HepG2 (cell line): ENCODE results near the gene STX10. TPM values are rescaled to one million over a fixed set of nuclear protein-coding genes. Genes with fewer than 3 reads are reported as not detected.

Experiments used
- ASH2L ChIP-seq: fragments of 300-600, 200-600 bp; sonication (generic); IDR thresholded peaks from 2 replicates; pipeline ENCODE4 v1.7.0; 2017; ENCODE audit warnings: low read depth, mild to moderate bottlenecking, moderate library complexity, mixed read lengths, low read length; ENCODE audit not compliant: insufficient read length
- ETV6 ChIP-seq: sonication (generic); formaldehyde crosslinking; conservative IDR thresholded peaks from 2 replicates; pipeline ENCODE4 v1.4.0; 2020; ENCODE audit warnings: missing genetic modification reagents
- FIP1L1 ChIP-seq: fragments of 200-400 bp; formaldehyde crosslinking; IDR thresholded peaks from 2 replicates; pipeline ENCODE4 v1.6.1; 2018; ENCODE audit warnings: low read depth, mild to moderate bottlenecking, low read length, moderate library complexity, borderline replicate concordance; ENCODE audit not compliant: insufficient read depth
- GPN1 ChIP-seq: sonication (generic); formaldehyde crosslinking; IDR thresholded peaks from 2 replicates; pipeline ENCODE4 v1.5.1; 2020; ENCODE audit warnings: missing genetic modification reagents, borderline replicate concordance
- HMG20B ChIP-seq: conservative IDR thresholded peaks from 2 replicates; pipeline ENCODE4 v1.6.1; 2016; ENCODE audit warnings: missing genetic modification reagents, missing compliant biosample characterization
- HNF4A ChIP-seq: sonication (generic); formaldehyde crosslinking; IDR thresholded peaks from 2 replicates; pipeline ENCODE4 v1.4.0; 2020; ENCODE audit warnings: missing genetic modification reagents
- JUND ChIP-seq: sonication (generic); formaldehyde crosslinking; IDR thresholded peaks from 2 replicates; pipeline ENCODE4 v1.8.0; 2022; ENCODE audit warnings: mild to moderate bottlenecking, missing genetic modification reagents
- MAFF ChIP-seq: IDR thresholded peaks from 2 replicates; pipeline ENCODE4 v1.6.1; 2011; ENCODE audit warnings: low read depth, low read length, improper control_type of control experiment
- NPAS2 ChIP-seq: sonication (generic); formaldehyde crosslinking; IDR thresholded peaks from 2 replicates; pipeline ENCODE4 v1.8.0; 2022; ENCODE audit warnings: mild to moderate bottlenecking, missing genetic modification reagents, borderline replicate concordance
- NR2F6 ChIP-seq, 2 experiments: IDR thresholded peaks; 2 replicates each; pipeline ENCODE4 v1.6.1; 2016; ENCODE audit warnings: antibody characterized with exemption in 1 of 2, mild to moderate bottlenecking in 1 of 2
- POLR2A ChIP-seq, 2 experiments: IDR thresholded peaks; 2 replicates each; pipeline ENCODE4 v1.6.1; 2011; ENCODE audit warnings: low read depth in 2 of 2, low read length in 2 of 2, mild to moderate bottlenecking in 1 of 2, moderate library complexity in 1 of 2; ENCODE audit not compliant: insufficient read depth in 1 of 2
- RFX1 ChIP-seq: fragments of 450-650 bp; IDR thresholded peaks from 2 replicates; pipeline ENCODE4 v1.6.1; 2017
- SP4 ChIP-seq: sonication (generic); formaldehyde crosslinking; IDR thresholded peaks from 2 replicates; pipeline ENCODE4 v1.8.1; 2023; ENCODE audit warnings: mild to moderate bottlenecking, missing genetic modification reagents
- ZNF44 ChIP-seq: sonication (generic); formaldehyde crosslinking; IDR thresholded peaks from 2 replicates; pipeline ENCODE4 v1.5.1; 2020; ENCODE audit warnings: mild to moderate bottlenecking, missing genetic modification reagents
- ZNF484 ChIP-seq: sonication (generic); formaldehyde crosslinking; IDR thresholded peaks from 2 replicates; pipeline ENCODE4 v1.5.1; 2020; ENCODE audit warnings: mild to moderate bottlenecking, low read depth, missing genetic modification reagents, borderline replicate concordance
- ZNF616 ChIP-seq: sonication (generic); formaldehyde crosslinking; IDR thresholded peaks from 2 replicates; pipeline ENCODE4 v1.5.0; 2020; ENCODE audit warnings: low read depth, mild to moderate bottlenecking, missing genetic modification reagents
- ZNF629 ChIP-seq: sonication (generic); formaldehyde crosslinking; conservative IDR thresholded peaks from 2 replicates; pipeline ENCODE4 v1.5.0; 2020; ENCODE audit warnings: missing genetic modification reagents
- ZNF777 ChIP-seq: sonication (generic); formaldehyde crosslinking; IDR thresholded peaks from 2 replicates; pipeline ENCODE4 v1.4.0; 2020; ENCODE audit warnings: missing genetic modification reagents
- ZNF781 ChIP-seq: sonication (generic); formaldehyde crosslinking; IDR thresholded peaks from 2 replicates; pipeline ENCODE4 v1.5.1; 2020; ENCODE audit warnings: borderline replicate concordance, mild to moderate bottlenecking, missing genetic modification reagents; ENCODE audit errors: not compliant biosample characterization
- ZNF839 ChIP-seq: sonication (generic); formaldehyde crosslinking; IDR thresholded peaks from 2 replicates; pipeline ENCODE4 v1.4.0; 2020; ENCODE audit warnings: missing genetic modification reagents, mild to moderate bottlenecking, borderline replicate concordance
- polyA plus RNA-seq, 8 experiments: library from polyadenylated mRNA; depleted of rRNA in 3 of 8; stranded (reverse) in 7 of 8; unstranded in 1 of 8; fragments of >200 nt; fragmentation: Illumina TruSeq in 4 of 8; extraction: Trizol in 4 of 8; gene quantifications; 2 replicates each; pipeline versions ENCODE4 v1.2.1 to v1.2.3, GENCODE V29; 2011 to 2016; ENCODE audit warnings: low read depth in 4 of 8, missing spikeins in 1 of 8, mixed read lengths in 1 of 8; ENCODE audit not compliant: insufficient read depth in 1 of 8
- total RNA-seq, 5 experiments: library from RNA; depleted of rRNA; stranded (reverse); fragments of >200 nt; fragmentation: Illumina TruSeq; extraction: Trizol; gene quantifications; 2 replicates each; pipeline ENCODE4 v1.2.3, GENCODE V29; 2016; ENCODE audit warnings: low read depth in 1 of 5
- TF ChIP-seq, protein P1 (sequence below): IDR thresholded peaks from 2 replicates; pipeline ENCODE4 v1.6.1; 2016; ENCODE audit warnings: missing biosample characterization, missing genetic modification reagents, low read depth
- TF ChIP-seq, protein P2 (sequence below): sonication (generic); formaldehyde crosslinking; IDR thresholded peaks from 2 replicates; pipeline ENCODE4 v1.8.1; 2022; ENCODE audit warnings: low read depth, mild to moderate bottlenecking, missing genetic modification reagents
- TF ChIP-seq, protein P3 (sequence below), 2 experiments: fragments of 450-650 bp in 1 of 2; sonication (generic) in 1 of 2; formaldehyde crosslinking; IDR thresholded peaks; 2 replicates each; pipeline versions ENCODE4 v1.5.0 to v1.8.0; 2020 to 2022; ENCODE audit warnings: mild to moderate bottlenecking in 1 of 2, missing genetic modification reagents in 1 of 2
- TF ChIP-seq, protein P4 (sequence below): IDR thresholded peaks from 2 replicates; pipeline ENCODE4 v1.6.1; 2016; ENCODE audit warnings: low read depth, borderline replicate concordance

STX10 gene
- total and polyA plus RNA-seq, 2 of the 13 experiments (the other 11 are each of a cell fraction or from before 2014, with no cell fraction given): 47.9 to 66.4 TPM

DNA sequence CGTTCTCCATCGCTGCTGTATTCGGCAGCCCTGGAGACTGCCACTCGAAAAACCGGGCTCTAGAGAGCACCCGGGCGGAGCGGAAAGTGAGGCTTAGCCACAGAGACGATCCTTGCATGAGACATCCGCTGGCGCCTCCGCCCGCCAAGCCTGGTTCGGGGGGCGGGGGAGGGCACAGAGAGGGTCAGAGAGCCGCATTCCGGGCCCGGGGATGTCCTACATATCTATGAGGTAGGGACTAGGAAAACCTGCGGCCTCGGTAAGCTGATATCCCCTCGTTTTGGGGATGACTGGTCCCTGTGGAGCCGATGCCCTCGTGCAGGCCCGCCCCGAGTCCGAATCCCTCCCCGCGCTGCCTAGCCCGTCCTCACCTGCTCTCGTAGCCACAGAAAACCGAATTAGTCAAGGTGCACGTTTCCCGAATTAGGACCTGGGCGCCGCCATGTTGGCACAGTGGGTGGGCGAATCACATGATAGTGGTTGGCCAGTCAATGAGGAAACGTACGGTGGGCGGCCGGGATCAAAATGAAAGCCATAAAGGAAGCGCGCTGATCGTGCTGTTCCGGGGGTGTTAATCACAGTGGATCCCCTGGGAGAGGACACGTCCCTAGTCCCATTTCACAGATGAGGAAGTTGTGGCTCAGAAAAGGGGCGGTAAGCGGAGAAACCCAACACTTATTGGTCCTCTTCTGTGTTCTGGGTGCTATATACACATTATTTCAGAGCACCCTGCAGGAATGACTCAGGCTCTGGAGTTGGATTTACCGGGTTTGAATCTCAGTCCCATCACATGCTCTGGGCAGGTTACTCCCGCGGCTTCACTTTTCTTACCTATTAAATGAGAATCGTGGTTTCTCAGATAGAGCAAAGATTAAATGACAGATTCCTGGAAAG is 33.6 kb downstream of the STX10 start, which contains the start of gene TRMT1 (continued):
- TF ChIP-seq, protein P1, sequence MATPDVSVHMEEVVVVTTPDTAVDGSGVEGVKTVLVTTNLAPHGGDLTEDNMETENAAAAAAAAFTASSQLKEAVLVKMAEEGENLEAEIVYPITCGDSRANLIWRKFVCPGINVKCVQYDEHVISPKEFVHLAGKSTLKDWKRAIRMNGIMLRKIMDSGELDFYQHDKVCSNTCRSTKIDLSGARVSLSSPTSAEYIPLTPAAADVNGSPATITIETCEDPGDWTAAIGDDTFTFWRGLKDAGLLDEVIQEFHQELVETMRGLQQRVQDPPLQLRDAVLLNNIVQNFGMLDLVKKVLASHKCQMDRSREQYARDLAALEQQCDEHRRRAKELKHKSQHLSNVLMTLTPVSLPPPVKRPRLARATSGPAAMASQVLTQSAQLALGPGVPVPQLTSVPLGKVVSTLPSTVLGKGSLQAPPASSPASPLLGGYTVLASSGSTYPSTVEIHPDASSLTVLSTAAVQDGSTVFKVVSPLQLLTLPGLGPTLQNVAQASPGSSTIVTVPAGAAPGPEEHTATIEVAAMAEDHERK (CRISPR knock-in tag): no peak
- TF ChIP-seq HNF4A (no peak; the same call in 1 of the 2 replicates), NPAS2 (CRISPR knock-in tag) (no peak), ZNF616 (CRISPR knock-in tag) (no peak), MAFF (peak; percentile 77), GPN1 (no peak), HMG20B (no peak), ETV6 (CRISPR knock-in tag) (no peak), POLR2A (IDR thresholded peaks at IDR 0.05; ENCODE audit: insufficient read depth in 1 of 2, low read depth in 2 of 2, low read length in 2 of 2) (peak; percentile 57 to 75; a peak in 3 of 4 replicates), ZNF629 (CRISPR knock-in tag) (peak; percentile 99), ZNF484 (CRISPR knock-in tag) (no peak), ASH2L (peak; percentile 86), NR2F6 (IDR thresholded peaks at IDR 0.05) (0 out of 2 replicates have a peak, but pooled peaks have one; percentile 11), NR2F6 (CRISPR knock-in tag; IDR thresholded peaks at IDR 0.05) (0 out of 2 replicates have a peak, but pooled peaks have one; percentile 8), SP4 (CRISPR knock-in tag) (peak; percentile 50; the same call in 1 of the 2 replicates), RFX1 (no peak), ZNF839 (CRISPR knock-in tag) (peak; percentile 93), ZNF777 (CRISPR knock-in tag) (no peak), ZNF44 (CRISPR knock-in tag) (0 out of 2 replicates have a peak, but pooled peaks have one; percentile 46), ZNF781 (CRISPR knock-in tag) (no peak), FIP1L1 (no peak), JUND (CRISPR knock-in tag) (peak; percentile 33; the same call in 1 of the 2 replicates)
- TF ChIP-seq, protein P2, sequence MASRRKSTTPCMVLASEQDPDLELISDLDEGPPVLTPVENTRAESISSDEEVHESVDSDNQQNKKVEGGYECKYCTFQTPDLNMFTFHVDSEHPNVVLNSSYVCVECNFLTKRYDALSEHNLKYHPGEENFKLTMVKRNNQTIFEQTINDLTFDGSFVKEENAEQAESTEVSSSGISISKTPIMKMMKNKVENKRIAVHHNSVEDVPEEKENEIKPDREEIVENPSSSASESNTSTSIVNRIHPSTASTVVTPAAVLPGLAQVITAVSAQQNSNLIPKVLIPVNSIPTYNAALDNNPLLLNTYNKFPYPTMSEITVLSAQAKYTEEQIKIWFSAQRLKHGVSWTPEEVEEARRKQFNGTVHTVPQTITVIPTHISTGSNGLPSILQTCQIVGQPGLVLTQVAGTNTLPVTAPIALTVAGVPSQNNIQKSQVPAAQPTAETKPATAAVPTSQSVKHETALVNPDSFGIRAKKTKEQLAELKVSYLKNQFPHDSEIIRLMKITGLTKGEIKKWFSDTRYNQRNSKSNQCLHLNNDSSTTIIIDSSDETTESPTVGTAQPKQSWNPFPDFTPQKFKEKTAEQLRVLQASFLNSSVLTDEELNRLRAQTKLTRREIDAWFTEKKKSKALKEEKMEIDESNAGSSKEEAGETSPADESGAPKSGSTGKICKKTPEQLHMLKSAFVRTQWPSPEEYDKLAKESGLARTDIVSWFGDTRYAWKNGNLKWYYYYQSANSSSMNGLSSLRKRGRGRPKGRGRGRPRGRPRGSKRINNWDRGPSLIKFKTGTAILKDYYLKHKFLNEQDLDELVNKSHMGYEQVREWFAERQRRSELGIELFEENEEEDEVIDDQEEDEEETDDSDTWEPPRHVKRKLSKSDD: no peak
- TF ChIP-seq, protein P3, sequence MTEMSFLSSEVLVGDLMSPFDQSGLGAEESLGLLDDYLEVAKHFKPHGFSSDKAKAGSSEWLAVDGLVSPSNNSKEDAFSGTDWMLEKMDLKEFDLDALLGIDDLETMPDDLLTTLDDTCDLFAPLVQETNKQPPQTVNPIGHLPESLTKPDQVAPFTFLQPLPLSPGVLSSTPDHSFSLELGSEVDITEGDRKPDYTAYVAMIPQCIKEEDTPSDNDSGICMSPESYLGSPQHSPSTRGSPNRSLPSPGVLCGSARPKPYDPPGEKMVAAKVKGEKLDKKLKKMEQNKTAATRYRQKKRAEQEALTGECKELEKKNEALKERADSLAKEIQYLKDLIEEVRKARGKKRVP (CRISPR knock-in tag; IDR thresholded peaks at IDR 0.05): 0 out of 4 replicates have a peak, but pooled peaks of 1 of the 2 experiments have one; percentile 20
- TF ChIP-seq, protein P4, sequence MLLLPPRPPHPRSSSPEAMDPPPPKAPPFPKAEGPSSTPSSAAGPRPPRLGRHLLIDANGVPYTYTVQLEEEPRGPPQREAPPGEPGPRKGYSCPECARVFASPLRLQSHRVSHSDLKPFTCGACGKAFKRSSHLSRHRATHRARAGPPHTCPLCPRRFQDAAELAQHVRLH (CRISPR knock-in tag): peak; percentile 33; the same call in 1 of the 2 replicates
